HL-60 (cell line): Measurements from ENCODE around the gene CNTNAP2.

Source experiments
- DNase-seq, 2 experiments: peaks; one replicate each; pipeline ENCODE4 v3.0.0-alpha.2; 2010 to 2020; ENCODE audit warnings: low read depth in 1 of 2, low spot score in 1 of 2
- H3K27ac ChIP-seq: fragments of 250-450 bp; sonication (Bioruptor Pico); replicated peaks from 2 replicates; pipeline ENCODE4 v1.5.1; 2020; ENCODE audit warnings: mild to moderate bottlenecking, moderate library complexity
- H3K27me3 ChIP-seq: fragments of 250-450 bp; sonication (Bioruptor Pico); 2 replicates; pipeline ENCODE4 v1.5.1; 2021; ENCODE audit warnings: mild to moderate bottlenecking, moderate library complexity; ENCODE audit not compliant: insufficient read depth, poor library complexity, severe bottlenecking
- H3K4me3 ChIP-seq: replicated peaks from 2 replicates; pipeline ENCODE4 v1.5.1; 2011; ENCODE audit warnings: mild to moderate bottlenecking, control low read depth, low read length; ENCODE audit not compliant: insufficient read depth
- CTCF ChIP-seq: IDR thresholded peaks from one replicate; pipeline ENCODE4 v1.5.1; 2011; ENCODE audit warnings: low read length, control low read depth, inconsistent platforms; ENCODE audit not compliant: insufficient read depth
- GABPA ChIP-seq: IDR thresholded peaks from 2 replicates; pipeline ENCODE4 v1.6.1; 2012; ENCODE audit warnings: low read depth
- POLR2AphosphoS5 ChIP-seq: IDR thresholded peaks from 2 replicates; pipeline ENCODE4 v1.6.1; 2012; ENCODE audit warnings: low read depth
- REST ChIP-seq: IDR thresholded peaks from 2 replicates; pipeline ENCODE4 v1.6.1; 2012; ENCODE audit warnings: low read depth; ENCODE audit not compliant: insufficient replicate concordance
- SPI1 ChIP-seq: IDR thresholded peaks from 2 replicates; pipeline ENCODE4 v1.6.1; 2012; ENCODE audit warnings: low read depth, mild to moderate bottlenecking, borderline replicate concordance

The CNTNAP2 gene

DNA sequence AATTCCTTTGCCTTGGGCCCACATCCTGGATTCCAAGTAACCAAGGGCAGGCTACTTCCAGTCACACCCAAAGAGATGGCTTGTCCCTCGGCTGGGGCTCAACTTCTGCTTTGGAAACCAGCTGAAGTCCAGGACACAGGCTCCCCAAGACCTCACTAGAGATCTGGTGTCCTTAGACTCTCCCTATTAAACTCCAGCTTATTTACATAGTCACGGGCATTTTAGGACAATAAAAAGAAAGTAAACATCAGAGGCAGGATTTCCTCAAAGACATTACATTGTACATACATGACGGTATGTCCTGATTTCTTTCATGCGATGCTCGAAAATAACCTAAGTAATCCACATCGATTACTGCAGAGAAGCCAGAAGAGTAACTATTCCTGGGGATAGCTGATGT, 2012.4 kb downstream of the CNTNAP2 start:
- H3K27ac ChIP-seq = no peak overlapping the region
- TF ChIP-seq POLR2AphosphoS5 = no peak
- TF ChIP-seq GABPA = no peak
- TF ChIP-seq REST = no peak
- TF ChIP-seq CTCF = no peak
- no peak for TF ChIP-seq SPI1

GRCh38 chr7:148135116-148135515, 2018.5 kb downstream of the CNTNAP2 start:
- DNase-seq = no peak
- no peak for TF ChIP-seq SPI1
- TF ChIP-seq GABPA = no peak
- TF ChIP-seq CTCF = no peak
- no peak for TF ChIP-seq REST
- no peak for TF ChIP-seq POLR2AphosphoS5
- H3K27ac ChIP-seq = no peak overlapping the region
- H3K27me3 ChIP-seq = no peaks in the 10 kb centered on the region
- no peak overlapping the region for H3K4me3 ChIP-seq

More for the DNA sequence above, 2012.4 kb downstream of the CNTNAP2 start:
- Histone ChIP-seq H3K4me3 (no peak overlapping the region), H3K27me3 (no peaks in the 10 kb centered on the region)
- no peak for DNase-seq

DNA sequence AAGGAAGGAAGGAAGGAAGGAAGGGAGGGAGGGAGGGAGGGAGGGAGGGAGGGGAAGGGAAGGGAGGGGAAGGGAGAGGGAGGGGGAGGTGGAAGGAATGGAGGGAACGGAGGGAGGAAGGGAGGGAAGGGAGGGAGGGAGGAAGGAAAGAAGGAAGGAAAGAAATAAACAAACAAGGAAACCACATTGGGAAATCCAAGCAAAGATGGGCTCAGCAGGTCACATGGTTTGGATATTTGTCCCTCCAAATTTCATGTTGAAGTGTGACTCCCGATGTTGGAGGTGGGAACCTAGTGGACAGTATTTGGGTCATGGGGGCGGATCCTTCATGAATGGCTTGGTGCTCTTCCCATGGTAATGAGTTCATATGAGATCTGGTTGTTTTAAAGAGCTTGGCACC, 2019.4 kb downstream of the CNTNAP2 start:
- Histone ChIP-seq H3K27me3 (no peaks in the 10 kb centered on the region), H3K27ac (no peak overlapping the region), H3K4me3 (no peak overlapping the region)
- no peak for DNase-seq
- no peak for TF ChIP-seq GABPA
- TF ChIP-seq POLR2AphosphoS5 = no peak
- TF ChIP-seq REST = no peak
- TF ChIP-seq SPI1 = no peak
- TF ChIP-seq CTCF = no peak
